Mesothelial cell of epicardium (in vitro differentiated cells): ENCODE data around the gene LDLRAD4. TPM values are rescaled to one million over a fixed set of nuclear protein-coding genes. Genes with fewer than 3 reads are reported as not detected.

Source experiments
- DNase-seq, 2 experiments: peaks; one replicate each; pipeline ENCODE4 v3.0.0; 2021; ENCODE audit warnings: low spot score in 2 of 2; ENCODE audit not compliant: unreplicated experiment in 2 of 2
- H3K27ac Mint-ChIP-seq: 2 replicates; pipeline ENCODE4 v1.8.0; 2021; ENCODE audit warnings: mixed read lengths
- H3K27me3 Mint-ChIP-seq: 2 replicates; pipeline ENCODE4 v1.8.0; 2021; ENCODE audit warnings: low read depth, mixed read lengths
- H3K36me3 Mint-ChIP-seq: 2 replicates; pipeline ENCODE4 v1.8.0; 2021; ENCODE audit warnings: mixed read lengths
- H3K4me1 Mint-ChIP-seq: 2 replicates; pipeline ENCODE4 v1.8.0; 2021; ENCODE audit warnings: mixed read lengths
- H3K4me3 Mint-ChIP-seq: 2 replicates; pipeline ENCODE4 v1.8.0; 2021; ENCODE audit warnings: mild to moderate bottlenecking, moderate library complexity, mixed read lengths
- H3K9me3 Mint-ChIP-seq: 2 replicates; pipeline ENCODE4 v1.8.0; 2021; ENCODE audit warnings: mixed read lengths
- total RNA-seq: library from RNA; stranded (reverse); gene quantifications from 3 replicates; pipeline ENCODE4 v1.2.1, GENCODE V29; 2021
- TF ChIP-seq, protein P1 (sequence below): fragments of 200-600 bp; sonication (generic); IDR thresholded peaks from one replicate; pipeline ENCODE4 v1.5.0; 2021; ENCODE audit warnings: antibody characterized with exemption; ENCODE audit not compliant: unreplicated experiment

LDLRAD4 gene
- total RNA-seq, 1 donor from 2014 or later: 29.7 TPM

DNA sequence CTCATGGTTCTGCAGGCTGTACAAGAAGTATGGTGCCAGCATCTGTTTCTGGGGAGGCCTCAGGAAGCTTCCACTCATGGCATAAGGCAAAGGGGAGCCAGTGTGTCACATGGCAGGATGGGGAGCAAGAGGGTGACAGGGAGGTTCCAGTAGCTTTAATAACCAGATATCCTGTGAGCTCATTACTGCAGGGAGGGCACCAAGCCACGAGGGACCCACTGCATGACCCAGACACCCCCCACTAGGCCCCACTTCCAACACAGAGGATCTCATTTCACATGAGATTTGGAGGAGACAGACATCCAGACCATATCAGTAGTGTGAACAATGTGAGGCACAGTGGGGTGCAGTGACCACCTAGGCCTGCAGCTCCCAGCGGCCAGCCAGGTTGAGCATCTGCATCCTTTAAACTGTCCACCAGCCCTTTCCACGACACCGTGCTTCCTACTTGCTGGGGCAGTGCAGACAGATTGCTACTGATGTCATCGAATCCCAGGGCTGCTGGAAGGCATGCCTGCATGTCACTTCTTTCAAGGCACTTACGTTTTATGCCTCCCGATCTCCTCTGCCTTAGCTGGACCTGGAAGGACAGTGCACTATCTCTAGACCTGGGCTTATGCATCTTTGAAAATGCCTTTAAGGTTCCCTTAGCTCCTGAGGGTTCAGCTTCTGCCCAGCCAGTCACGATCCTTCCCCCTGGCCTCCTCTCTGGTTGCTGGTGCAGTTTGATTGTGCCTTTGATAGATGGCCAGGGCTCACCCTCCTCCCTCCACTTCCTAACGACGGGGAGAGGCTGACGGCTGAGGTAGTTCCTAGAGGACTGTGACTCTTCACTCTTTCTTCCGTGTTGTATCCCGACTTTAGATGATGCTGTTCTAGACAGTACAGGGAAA, 333.5 kb downstream of the LDLRAD4 start:
- peaks cover 10% of the 10 kb centered on the region for H3K27me3 Mint-ChIP-seq
- DNase-seq: no peak
- TF ChIP-seq, protein P1, sequence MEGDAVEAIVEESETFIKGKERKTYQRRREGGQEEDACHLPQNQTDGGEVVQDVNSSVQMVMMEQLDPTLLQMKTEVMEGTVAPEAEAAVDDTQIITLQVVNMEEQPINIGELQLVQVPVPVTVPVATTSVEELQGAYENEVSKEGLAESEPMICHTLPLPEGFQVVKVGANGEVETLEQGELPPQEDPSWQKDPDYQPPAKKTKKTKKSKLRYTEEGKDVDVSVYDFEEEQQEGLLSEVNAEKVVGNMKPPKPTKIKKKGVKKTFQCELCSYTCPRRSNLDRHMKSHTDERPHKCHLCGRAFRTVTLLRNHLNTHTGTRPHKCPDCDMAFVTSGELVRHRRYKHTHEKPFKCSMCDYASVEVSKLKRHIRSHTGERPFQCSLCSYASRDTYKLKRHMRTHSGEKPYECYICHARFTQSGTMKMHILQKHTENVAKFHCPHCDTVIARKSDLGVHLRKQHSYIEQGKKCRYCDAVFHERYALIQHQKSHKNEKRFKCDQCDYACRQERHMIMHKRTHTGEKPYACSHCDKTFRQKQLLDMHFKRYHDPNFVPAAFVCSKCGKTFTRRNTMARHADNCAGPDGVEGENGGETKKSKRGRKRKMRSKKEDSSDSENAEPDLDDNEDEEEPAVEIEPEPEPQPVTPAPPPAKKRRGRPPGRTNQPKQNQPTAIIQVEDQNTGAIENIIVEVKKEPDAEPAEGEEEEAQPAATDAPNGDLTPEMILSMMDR: no peak
- no peaks in the 10 kb centered on the region for H3K9me3 Mint-ChIP-seq
- no peak overlapping the region for H3K27ac Mint-ChIP-seq
- no peaks in the 10 kb centered on the region for H3K36me3 Mint-ChIP-seq
- H3K4me1 Mint-ChIP-seq: peaks cover 24% of the 10 kb centered on the region
- no peak overlapping the region for H3K4me3 Mint-ChIP-seq

DNA sequence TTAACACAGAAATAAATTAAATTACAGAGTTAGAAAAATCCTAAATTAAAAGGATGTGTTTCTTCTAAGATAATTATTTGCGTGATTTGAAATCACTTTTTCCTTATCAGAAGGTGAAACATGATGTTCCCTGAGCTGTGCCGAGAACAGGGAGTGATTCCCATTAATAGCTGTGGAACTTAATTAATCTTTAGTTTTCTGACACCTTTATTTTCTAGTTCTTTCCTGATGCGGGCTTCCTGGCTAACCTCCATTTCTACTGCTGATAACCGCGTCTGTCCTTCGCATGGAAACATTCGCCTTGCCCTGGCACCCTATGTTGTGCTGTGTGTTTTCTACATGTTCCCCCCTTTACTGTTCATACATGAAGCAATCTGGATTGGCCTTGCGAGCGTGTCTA, 334.9 kb downstream of the LDLRAD4 start:
- H3K9me3 Mint-ChIP-seq: no peaks in the 10 kb centered on the region
- peaks cover 10% of the 10 kb centered on the region for H3K27me3 Mint-ChIP-seq
- TF ChIP-seq, protein P1: no peak
- H3K36me3 Mint-ChIP-seq: no peaks in the 10 kb centered on the region
- DNase-seq: no peak
- H3K4me3 Mint-ChIP-seq: no peak overlapping the region
- peaks cover 26% of the 10 kb centered on the region for H3K4me1 Mint-ChIP-seq
- H3K27ac Mint-ChIP-seq: no peak overlapping the region

DNA sequence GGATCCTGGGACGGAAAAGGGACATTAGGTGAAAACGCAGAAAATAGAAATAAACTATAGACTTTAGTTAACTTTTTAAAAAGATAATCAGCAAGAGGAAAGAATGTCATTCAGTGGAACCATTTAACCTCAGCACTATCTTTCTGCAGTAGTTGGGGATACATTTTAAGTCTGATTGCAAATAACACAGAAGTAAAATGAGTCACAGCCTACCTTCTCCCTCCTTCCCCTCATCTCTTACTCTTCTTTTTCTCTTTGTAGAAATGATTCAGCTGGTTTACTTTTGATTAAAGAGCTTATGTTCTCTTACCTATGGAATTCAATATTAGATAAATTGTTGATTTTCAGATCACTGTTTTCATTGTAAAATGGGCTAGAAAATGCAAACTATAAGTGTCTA, 336.6 kb downstream of the LDLRAD4 start:
- no peaks in the 10 kb centered on the region for H3K9me3 Mint-ChIP-seq
- H3K27me3 Mint-ChIP-seq: peaks cover 10% of the 10 kb centered on the region
- no peak overlapping the region for H3K4me3 Mint-ChIP-seq
- peaks cover 17% of the 10 kb centered on the region for H3K4me1 Mint-ChIP-seq
- TF ChIP-seq, protein P1: no peak
- H3K27ac Mint-ChIP-seq: no peak overlapping the region
- DNase-seq: no peak
- no peaks in the 10 kb centered on the region for H3K36me3 Mint-ChIP-seq

DNA sequence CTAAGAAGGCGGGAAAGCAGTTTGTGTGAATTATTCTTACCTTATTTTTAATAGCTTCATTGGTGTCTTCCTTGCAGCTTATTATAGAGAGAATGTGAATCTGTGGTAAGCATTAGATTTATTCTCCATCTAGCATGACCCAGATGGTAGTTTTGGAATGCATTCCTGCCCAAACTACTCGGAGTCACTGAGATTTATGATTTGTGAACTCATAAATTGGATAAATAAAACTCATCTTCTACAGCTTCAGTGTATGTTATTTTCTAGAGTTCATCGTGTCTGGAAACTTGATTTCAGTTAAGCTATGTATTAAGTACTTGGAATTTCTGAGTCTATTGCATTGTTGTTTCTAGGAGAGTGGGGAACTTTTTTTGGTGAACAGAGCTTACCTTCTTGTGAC, 337.3 kb downstream of the LDLRAD4 start:
- TF ChIP-seq, protein P1: no peak

DNA sequence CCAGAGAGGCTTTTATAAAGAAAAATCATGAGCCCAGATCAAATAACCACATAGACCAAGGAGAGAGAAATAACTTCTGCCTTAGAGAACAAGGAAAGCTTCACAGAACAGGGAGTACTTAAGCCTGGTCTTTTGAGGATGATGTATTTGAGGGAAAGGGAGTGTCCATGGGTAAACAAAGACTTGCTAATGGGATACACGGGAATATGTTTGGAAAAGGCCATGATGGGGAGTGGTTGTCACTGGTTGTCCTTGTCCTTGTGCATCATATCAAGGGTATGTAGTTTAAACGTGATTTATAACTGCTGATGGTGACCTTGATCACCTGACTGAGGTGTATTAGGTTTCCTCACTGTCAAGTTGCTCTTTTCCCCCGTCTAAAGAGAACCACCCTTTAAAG, 337.9 kb downstream of the LDLRAD4 start:
- no peaks in the 10 kb centered on the region for H3K9me3 Mint-ChIP-seq
- DNase-seq: no peak
- peaks cover 4% of the 10 kb centered on the region for H3K27me3 Mint-ChIP-seq
- TF ChIP-seq, protein P1: no peak
- H3K27ac Mint-ChIP-seq: no peak overlapping the region
- H3K36me3 Mint-ChIP-seq: no peaks in the 10 kb centered on the region
- no peak overlapping the region for H3K4me3 Mint-ChIP-seq
- H3K4me1 Mint-ChIP-seq: peaks cover 16% of the 10 kb centered on the region

More for the DNA sequence above, 337.3 kb downstream of the LDLRAD4 start:
- Mint-ChIP-seq H3K9me3 (no peaks in the 10 kb centered on the region), H3K4me1 (peaks cover 16% of the 10 kb centered on the region), H3K4me3 (no peak overlapping the region), H3K27me3 (peaks cover 10% of the 10 kb centered on the region), H3K36me3 (no peaks in the 10 kb centered on the region), H3K27ac (no peak overlapping the region)
- DNase-seq: no peak
